HG03103 (cell line): ENCODE measurements around the gene NCF2.

Experiments used
- ATAC-seq: cut with Tn5 transposase; IDR thresholded peaks from one replicate; pipeline ENCODE4 v1.9.1; 2021; ENCODE audit warnings: low read depth; ENCODE audit not compliant: unreplicated experiment

Gene NCF2

GRCh38 chr1:183586926-183587325 is 3.3 kb downstream of the NCF2 start:
- ATAC-seq: no peak

- no peak for ATAC-seq
These were observed 3.8 kb downstream of the NCF2 start for GRCh38 chr1:183586455-183586854.

- ATAC-seq: no peak
These were observed 5.2 kb downstream of the NCF2 start for GRCh38 chr1:183585038-183585437.

- no peak for ATAC-seq
These were observed 6.1 kb downstream of the NCF2 start for GRCh38 chr1:183584147-183584546.

- ATAC-seq: no peak
These were observed 6.8 kb downstream of the NCF2 start for GRCh38 chr1:183583466-183583865.

- no peak for ATAC-seq
These were observed 8.1 kb downstream of the NCF2 start for GRCh38 chr1:183582021-183582713.

GRCh38 chr1:183580281-183580682 is 10.0 kb downstream of the NCF2 start:
- no peak for ATAC-seq

GRCh38 chr1:183578856-183579255 is 11.4 kb downstream of the NCF2 start:
- no peak for ATAC-seq

- ATAC-seq: no peak
These were observed 12.3 kb downstream of the NCF2 start for GRCh38 chr1:183577897-183578465.

- no peak for ATAC-seq
These were observed 13.7 kb downstream of the NCF2 start for GRCh38 chr1:183576537-183576936.

- no peak for ATAC-seq
These were observed 14.7 kb downstream of the NCF2 start for GRCh38 chr1:183575606-183576005.

GRCh38 chr1:183572721-183573120 is 17.5 kb downstream of the NCF2 start:
- ATAC-seq: no peak

- ATAC-seq: no peak
These were observed 18.5 kb downstream of the NCF2 start for GRCh38 chr1:183571678-183572268.

GRCh38 chr1:183570451-183570850 is 19.8 kb downstream of the NCF2 start:
- no peak for ATAC-seq

- no peak for ATAC-seq
These were observed 20.5 kb downstream of the NCF2 start for GRCh38 chr1:183569801-183570200.

- no peak for ATAC-seq
These were observed 21.1 kb downstream of the NCF2 start for GRCh38 chr1:183569141-183569540.

- ATAC-seq: no peak
These were observed 21.9 kb downstream of the NCF2 start for GRCh38 chr1:183568176-183569021.

GRCh38 chr1:183567584-183567983 is 22.7 kb downstream of the NCF2 start:
- peak; percentile 53 for ATAC-seq

- no peak for ATAC-seq
These were observed 24.2 kb downstream of the NCF2 start for GRCh38 chr1:183566026-183566425.

- no peak for ATAC-seq
These were observed 25.0 kb downstream of the NCF2 start for GRCh38 chr1:183565261-183565660.

GRCh38 chr1:183562701-183563100 is 27.6 kb downstream of the NCF2 start:
- no peak for ATAC-seq
